GM21619 (cell line): ENCODE measurements around the gene SLC19A1.
"Not testable (repeated sequence)": the region's sequence is repeated elsewhere in the genome, so short reads cannot be mapped to it uniquely, and the experiment has no call there.

Source experiments
- ATAC-seq: cut with Tn5 transposase; IDR thresholded peaks from one replicate; pipeline ENCODE4 v1.9.1; 2021; ENCODE audit not compliant: unreplicated experiment

Gene SLC19A1

GRCh38 chr21:45535341-45536081, 6.7 kb downstream of the SLC19A1 start:
- ATAC-seq, result no peak

DNA sequence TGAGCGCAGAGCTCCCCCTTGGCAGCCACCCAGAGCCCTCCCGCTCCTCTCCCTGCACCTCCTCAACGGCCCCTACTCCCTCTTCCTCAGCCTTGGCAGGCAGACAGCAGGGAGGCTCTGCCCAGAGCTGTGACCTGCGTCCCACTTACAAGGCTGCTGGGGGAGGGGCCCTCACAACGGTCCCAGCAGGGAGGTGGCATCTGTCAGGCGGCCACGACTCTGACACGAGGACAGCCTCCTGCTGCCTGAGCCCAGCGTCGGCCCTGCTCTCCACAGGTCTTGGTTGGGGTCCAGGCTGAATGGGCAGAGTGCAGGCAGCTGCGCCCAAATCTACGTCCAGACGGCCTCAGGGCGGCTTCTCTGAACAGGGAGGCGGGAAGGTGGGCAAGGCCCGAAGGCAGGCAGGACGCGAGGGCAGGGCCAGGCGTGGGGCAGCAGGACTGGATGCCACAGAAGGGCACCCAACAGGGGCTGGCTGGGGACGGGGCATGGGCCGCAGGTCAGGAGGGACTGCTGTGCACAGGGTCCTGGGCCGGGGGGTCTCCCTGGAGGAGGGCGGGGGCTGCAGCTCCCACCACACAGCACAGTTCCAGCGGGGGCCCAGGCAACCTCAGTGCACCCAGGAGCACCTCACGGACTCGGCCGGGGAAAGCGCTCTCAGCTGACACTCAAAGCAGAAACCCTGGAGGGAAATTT, 7.5 kb downstream of the SLC19A1 start:
- ATAC-seq, result no peak

DNA sequence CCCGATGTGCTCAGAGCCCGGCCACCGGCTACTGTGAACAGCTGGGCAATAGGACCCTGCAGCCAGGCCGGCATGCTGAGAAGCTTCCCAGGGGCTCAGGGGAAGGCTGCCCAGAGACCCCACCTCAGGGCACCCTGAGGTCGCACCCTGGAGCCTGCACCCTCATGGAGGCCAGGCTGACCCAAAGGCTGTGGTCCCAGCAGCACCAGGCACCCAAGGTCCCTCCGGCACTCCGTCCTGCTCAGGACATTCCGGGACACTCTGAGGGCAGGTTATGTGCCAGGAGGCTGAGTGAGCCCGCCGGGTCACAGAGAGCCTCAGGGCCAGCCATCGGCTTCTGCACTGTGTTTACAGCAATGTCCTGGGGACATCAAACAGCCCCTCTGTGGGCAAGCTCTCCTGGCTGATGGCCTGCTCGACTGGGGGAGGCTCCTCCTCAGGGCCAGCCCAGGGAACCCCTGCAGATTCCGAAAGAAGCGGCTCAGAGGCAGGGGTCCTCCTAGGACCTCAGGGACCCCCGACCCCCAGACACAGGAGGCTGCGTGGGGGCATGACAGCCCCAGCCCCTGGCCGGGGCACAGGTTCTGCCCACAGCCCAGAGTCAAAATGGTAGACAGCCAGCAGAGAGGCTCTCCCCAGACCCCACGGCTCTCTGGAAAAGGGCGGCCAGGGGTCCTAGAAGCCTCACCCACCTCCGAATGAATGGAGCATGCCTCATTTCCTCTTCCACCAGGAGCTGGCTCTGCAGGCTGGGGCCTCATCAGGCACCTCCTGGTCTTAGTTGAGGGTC, 8.2 kb downstream of the SLC19A1 start:
- no peak for ATAC-seq

GRCh38 chr21:45533361-45533845, 8.8 kb downstream of the SLC19A1 start:
- no peak for ATAC-seq

GRCh38 chr21:45532826-45533360, 9.3 kb downstream of the SLC19A1 start:
- ATAC-seq, result no peak

GRCh38 chr21:45531393-45532215, 10.6 kb downstream of the SLC19A1 start:
- ATAC-seq, result no peak

GRCh38 chr21:45531114-45531392, 11.2 kb downstream of the SLC19A1 start:
- not testable (repeated sequence) for ATAC-seq

- ATAC-seq, result no peak
Measured at GRCh38 chr21:45530423-45531113, 11.7 kb downstream of the SLC19A1 start.

- ATAC-seq, result no peak
Measured at GRCh38 chr21:45529785-45530422, 12.3 kb downstream of the SLC19A1 start.

GRCh38 chr21:45528981-45529784, 13.1 kb downstream of the SLC19A1 start:
- ATAC-seq, result no peak

- no peak for ATAC-seq
Measured at GRCh38 chr21:45528028-45528705, 14.1 kb downstream of the SLC19A1 start.

- not testable (repeated sequence) for ATAC-seq
Measured at GRCh38 chr21:45527151-45527999, 14.9 kb downstream of the SLC19A1 start.

GRCh38 chr21:45525910-45526306, 16.3 kb downstream of the SLC19A1 start:
- ATAC-seq, result no peak

GRCh38 chr21:45525153-45525909, 16.9 kb downstream of the SLC19A1 start:
- no peak for ATAC-seq

- no peak for ATAC-seq
Measured at GRCh38 chr21:45524756-45525152, 17.5 kb downstream of the SLC19A1 start.

DNA sequence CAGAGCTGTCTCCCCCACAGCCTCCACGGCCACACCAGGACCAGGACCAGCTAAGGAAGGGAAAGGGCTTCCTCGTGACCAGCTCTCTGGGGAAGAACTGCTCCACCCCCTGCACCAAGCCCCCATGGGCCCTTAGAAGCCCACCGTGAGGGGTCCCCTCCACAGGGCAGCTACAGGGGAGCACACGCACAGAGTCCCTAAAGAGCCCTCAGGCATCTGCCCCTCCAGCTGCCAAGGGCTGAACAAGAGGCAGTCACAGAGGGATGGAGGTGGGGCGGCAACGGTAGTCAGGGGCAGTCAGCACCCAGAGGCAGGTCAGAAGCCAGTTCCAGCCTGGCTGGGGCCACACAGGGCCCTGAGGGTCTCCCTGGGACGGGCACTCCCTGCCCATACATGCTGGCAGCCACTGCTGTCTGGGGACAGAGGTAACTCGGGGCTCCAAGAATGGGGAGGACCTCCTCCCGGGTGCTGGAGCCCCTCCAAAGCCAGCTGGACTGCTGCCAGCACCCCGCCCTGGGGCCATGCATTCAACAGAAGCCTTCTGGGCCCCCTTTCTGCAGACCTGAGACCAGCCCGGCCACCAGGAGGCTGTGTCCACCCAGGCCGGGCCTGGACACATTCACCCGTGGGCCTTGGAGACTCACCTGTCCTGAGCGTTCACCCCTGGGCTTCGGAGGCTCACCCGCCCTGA, 18.7 kb downstream of the SLC19A1 start:
- ATAC-seq, result no peak
